ENCODE results near the gene GUCY2D.
"Not testable (repeated sequence)": the region's sequence is repeated elsewhere in the genome, so short reads cannot be mapped to it uniquely, and the experiment has no call there.

Gene GUCY2D

GRCh38 chr17:8046929-8047768, 44.7 kb downstream of the GUCY2D start:
- DNase-seq = no peak

- DNase-seq = no peak
Measured at GRCh38 chr17:8047769-8048110, 45.3 kb downstream of the GUCY2D start.

- no peak for DNase-seq
Measured at GRCh38 chr17:8048236-8048635, 45.8 kb downstream of the GUCY2D start.

- no peak for DNase-seq
Measured at GRCh38 chr17:8048736-8049135, 46.3 kb downstream of the GUCY2D start.

- no peak for DNase-seq
Measured at GRCh38 chr17:8051831-8052230, 49.4 kb downstream of the GUCY2D start.

GRCh38 chr17:8052256-8053252, 50.1 kb downstream of the GUCY2D start:
- no peak for DNase-seq

GRCh38 chr17:8053600-8053999, 51.2 kb downstream of the GUCY2D start:
- no peak for DNase-seq

GRCh38 chr17:8055851-8056231, 53.4 kb downstream of the GUCY2D start:
- DNase-seq = no peak

- peak; percentile 67 for DNase-seq
Measured at GRCh38 chr17:8056232-8056975, 54.0 kb downstream of the GUCY2D start.

GRCh38 chr17:8056976-8057625, 54.7 kb downstream of the GUCY2D start:
- no peak for DNase-seq

GRCh38 chr17:8057691-8058114, 55.3 kb downstream of the GUCY2D start:
- DNase-seq = peak; percentile 91

GRCh38 chr17:8059131-8059530, 56.7 kb downstream of the GUCY2D start:
- DNase-seq = no peak

GRCh38 chr17:8060274-8060673, 57.9 kb downstream of the GUCY2D start:
- DNase-seq = peak; percentile 93

GRCh38 chr17:8061851-8062250, 59.4 kb downstream of the GUCY2D start:
- not testable (repeated sequence) for DNase-seq

- DNase-seq = peak; percentile 84
Measured at GRCh38 chr17:8062435-8062806, 60.0 kb downstream of the GUCY2D start.

GRCh38 chr17:8062807-8063483, 60.5 kb downstream of the GUCY2D start:
- DNase-seq = peak; percentile 84

- no peak for DNase-seq
Measured at GRCh38 chr17:8063761-8064534, 61.5 kb downstream of the GUCY2D start.

GRCh38 chr17:8064561-8065019, 62.2 kb downstream of the GUCY2D start:
- DNase-seq = no peak

GRCh38 chr17:8066841-8067775, 64.7 kb downstream of the GUCY2D start:
- DNase-seq = no peak

- DNase-seq = no peak
Measured at GRCh38 chr17:8067806-8068205, 65.4 kb downstream of the GUCY2D start.

All from OCI-M1 (cell line).